Stimulated activated CD8-positive, alpha-beta memory T cell treated with anti-CD3 and anti-CD28 coated beads, Interleukin-4, amount 100 ng/mL, for 4 hours (primary cell): ENCODE measurements around the gene DCLK3.

ENCODE experiments used
- DNase-seq, 2 donors: peaks; one replicate each; pipeline ENCODE4 v3.0.0-alpha.2; 2020; ENCODE audit warnings: low read depth in 2 of 2, low spot score in 1 of 2

DCLK3 gene

GRCh38 chr3:36678216-36679013 lies 85.9 kb downstream of the DCLK3 start:
- no peak for DNase-seq

DNA sequence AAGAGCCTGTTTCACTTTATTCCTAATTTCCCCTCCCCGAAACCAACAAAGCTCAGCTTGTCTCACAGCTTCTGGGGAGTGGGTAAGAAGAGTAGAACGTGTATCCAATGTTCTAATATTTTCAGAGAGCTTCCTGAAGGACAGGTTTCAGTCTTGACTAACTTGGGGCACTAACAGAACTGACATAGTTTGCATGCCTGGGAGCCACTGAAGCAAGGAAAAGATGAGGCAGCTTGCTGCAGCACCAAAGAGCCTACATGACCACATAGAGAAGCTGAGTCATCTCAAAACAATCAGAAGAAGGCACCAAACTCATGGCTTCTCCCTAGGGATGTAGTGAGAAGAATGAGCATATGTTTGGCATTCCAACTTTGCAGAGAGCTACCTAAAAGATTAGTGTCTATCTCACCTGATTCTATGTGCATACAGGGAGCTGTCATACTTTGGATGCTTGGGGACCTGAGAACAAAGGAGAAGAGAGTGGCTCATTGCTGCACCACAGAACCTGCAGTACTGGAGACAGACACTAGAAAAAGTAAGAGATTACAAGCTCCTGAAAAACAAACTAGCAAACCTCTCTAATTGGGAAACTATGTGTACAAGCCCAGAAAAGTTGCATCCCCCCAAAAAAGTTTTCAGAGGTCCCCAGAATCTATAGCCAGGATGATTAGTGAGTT lies 86.9 kb downstream of the DCLK3 start:
- DNase-seq: no peak

GRCh38 chr3:36674816-36675215 lies 89.5 kb downstream of the DCLK3 start:
- DNase-seq: no peak

GRCh38 chr3:36669764-36670163 lies 94.6 kb downstream of the DCLK3 start:
- no peak for DNase-seq

GRCh38 chr3:36666166-36666565 lies 98.2 kb downstream of the DCLK3 start:
- no peak for DNase-seq

GRCh38 chr3:36663666-36664291 lies 100.6 kb downstream of the DCLK3 start:
- no peak for DNase-seq

DNA sequence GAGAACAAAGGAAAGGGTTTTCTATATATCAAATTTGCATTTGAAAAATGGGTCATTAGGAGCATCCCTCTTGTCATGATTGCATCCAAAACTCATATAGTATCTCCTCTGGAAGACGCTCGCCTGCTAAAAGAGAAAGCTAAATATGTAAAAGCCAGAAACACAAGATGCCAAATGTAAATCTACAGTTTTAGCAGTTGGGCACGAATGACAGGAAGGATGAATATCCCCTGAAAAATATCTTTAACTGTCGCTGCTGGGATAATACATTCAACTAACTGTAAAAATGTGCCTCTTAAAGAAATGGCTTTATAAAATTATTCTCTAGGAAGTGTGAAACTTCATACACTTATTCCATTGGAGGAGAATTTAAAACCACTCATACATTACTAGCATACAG lies 101.7 kb downstream of the DCLK3 start:
- no peak for DNase-seq
